K562 (cell line): Measurements from ENCODE around the gene TMED8. TPM values are rescaled to one million over a fixed set of nuclear protein-coding genes. Genes with fewer than 3 reads are reported as not detected.

Source experiments
- ATAC-seq: fragments of 200-7000 bp; cut with Tn5 transposase; 3 replicates; pipeline ENCODE4 v1.9.1; 2020; ENCODE audit warnings: moderate library complexity
- BruUV-seq: library from RNA; stranded (reverse); fragments of 400-500 nt; replicated peaks from 2 replicates; lab custom pipeline; 2021; lab: Mats Ljungman, UMichigan
- CTCF ChIA-PET: fragments of 300-600 bp; formaldehyde crosslinking; extraction: SDS; loops from one replicate; lab custom pipeline; 2021; ENCODE audit warnings: low intra/inter-chr PET ratio; lab: Yijun Ruan, JAX
- POLR2A ChIA-PET: fragments of 300-600, 350-650 bp; sonication (Branson Sonifier 250); formaldehyde crosslinking; extraction: SDS; loops from one replicate; lab custom pipeline; 2021; ENCODE audit warnings: antibody characterized with exemption, inconsistent platforms; lab: Yijun Ruan, JAX
- DNase-seq, 4 experiments: peaks; one replicate each; pipeline versions ENCODE4 v3.0.0 to v3.0.0-alpha.2; 2011 to 2018; ENCODE audit warnings: low spot score in 3 of 4, mixed read lengths in 3 of 4; ENCODE audit errors: extremely low read depth in 1 of 4
- FAIRE-seq: peaks from 2 replicates; lab custom pipeline; 2011; peaks lifted over from hg19 to GRCh38; lab: Jason Lieb, UNC
- H2AFZ ChIP-seq: 2 replicates; pipeline ENCODE4 v1.6.0; 2011; ENCODE audit warnings: low read depth, low read length, control low read depth, inconsistent platforms
- H3K27ac ChIP-seq: fragments of 200-600 bp; 3 replicates; pipeline ENCODE4 v1.8.0; 2011; ENCODE audit warnings: low read depth, mild to moderate bottlenecking, control low read depth, inconsistent platforms, low read length, moderate library complexity, mixed read lengths; ENCODE audit errors: extremely low read depth
- H3K27me3 ChIP-seq, 2 experiments: fragments of 300-600 bp in 1 of 2; 2 replicates in 1 of 2; 3 replicates in 1 of 2; pipeline versions ENCODE4 v1.6.0 to v1.8.0; 2011; ENCODE audit warnings: inconsistent platforms in 2 of 2, low read length in 2 of 2, mild to moderate bottlenecking in 1 of 2, mixed read lengths in 1 of 2, moderate library complexity in 1 of 2; ENCODE audit not compliant: control insufficient read depth in 2 of 2, insufficient read depth in 2 of 2
- H3K36me3 ChIP-seq: fragments of 300-600 bp; 3 replicates; pipeline ENCODE4 v1.8.0; 2011; ENCODE audit warnings: mild to moderate bottlenecking, low read length, inconsistent platforms; ENCODE audit not compliant: control insufficient read depth, insufficient read depth
- H3K4me1 ChIP-seq, 2 experiments: fragments of 200-600 bp in 1 of 2; replicated peaks in 1 of 2; 2 replicates in 1 of 2; 3 replicates in 1 of 2; pipeline versions ENCODE4 v1.5.1 to v1.8.0; 2011; ENCODE audit warnings: inconsistent platforms in 2 of 2, low read length in 2 of 2, mild to moderate bottlenecking in 1 of 2, mixed read lengths in 1 of 2, moderate library complexity in 1 of 2; ENCODE audit not compliant: control insufficient read depth in 2 of 2, insufficient read depth in 2 of 2
- H3K4me2 ChIP-seq: 2 replicates; pipeline ENCODE4 v1.6.1; 2011; ENCODE audit warnings: low read length, control low read depth, inconsistent platforms, mixed read lengths; ENCODE audit not compliant: insufficient read depth
- H3K4me3 ChIP-seq: fragments of 200-600 bp; sonication (generic), shearing (Covaris generic); 2 replicates; pipeline ENCODE4 v1.5.1; 2016; ENCODE audit warnings: control low read depth, inconsistent platforms
- H3K79me2 ChIP-seq: fragments of 200-600 bp; 3 replicates; pipeline ENCODE4 v1.8.0; 2011; ENCODE audit warnings: low read length, inconsistent platforms; ENCODE audit not compliant: control insufficient read depth, insufficient read depth
- H3K9ac ChIP-seq, 2 experiments: 2 replicates each; pipeline versions ENCODE4 v1.6.0 to v1.6.1; 2011; ENCODE audit warnings: low read depth in 2 of 2, low read length in 2 of 2, control low read depth in 1 of 2, inconsistent platforms in 1 of 2, mild to moderate bottlenecking in 1 of 2, mixed read lengths in 1 of 2; ENCODE audit not compliant: insufficient read depth in 1 of 2
- H3K9me1 ChIP-seq: one replicate; pipeline ENCODE4 v1.6.0; 2011; ENCODE audit warnings: inconsistent platforms, mild to moderate bottlenecking, low read length, moderate library complexity; ENCODE audit not compliant: control insufficient read depth, insufficient read depth
- H3K9me3 ChIP-seq: replicated peaks from 2 replicates; pipeline ENCODE4 v1.5.1; 2011; ENCODE audit warnings: low read depth, low read length, inconsistent platforms; ENCODE audit not compliant: control insufficient read depth, insufficient read depth
- H4K20me1 ChIP-seq: replicated peaks from 2 replicates; pipeline ENCODE4 v1.6.1; 2011; ENCODE audit warnings: low read length, inconsistent platforms, mixed read lengths; ENCODE audit not compliant: control insufficient read depth, insufficient read depth
- COPS2 ChIP-seq: fragments of 450-650 bp; conservative IDR thresholded peaks from 2 replicates; pipeline ENCODE4 v1.6.1; 2016; ENCODE audit warnings: mild to moderate bottlenecking, moderate library complexity
- FOSL1 ChIP-seq: fragments of 200-800 bp; sonication (Bioruptor generic); conservative IDR thresholded peaks from 2 replicates; pipeline ENCODE4 v1.6.1; 2016; ENCODE audit warnings: missing genetic modification characterization, missing compliant biosample characterization
- FOXM1 ChIP-seq, 2 experiments: fragments of 450-650 bp in 1 of 2; sonication (generic) in 1 of 2; formaldehyde crosslinking in 1 of 2; IDR thresholded peaks; 2 replicates each; pipeline versions ENCODE4 v1.6.1 to v1.9.0; 2017 to 2022; ENCODE audit warnings: low read depth in 2 of 2, mild to moderate bottlenecking in 2 of 2, missing genetic modification reagents in 1 of 2, moderate library complexity in 1 of 2
- GTF2E2 ChIP-seq: fragments of 200-800 bp; sonication (Bioruptor generic); IDR thresholded peaks from 2 replicates; pipeline ENCODE4 v1.6.1; 2016; ENCODE audit warnings: missing genetic modification characterization, missing compliant biosample characterization
- RBFOX2 ChIP-seq: fragments of 200-400 bp; formaldehyde crosslinking; IDR thresholded peaks from 2 replicates; pipeline ENCODE4 v1.6.1; 2017; ENCODE audit warnings: low read depth, mild to moderate bottlenecking, low read length, moderate library complexity
- SMC3 ChIP-seq: conservative IDR thresholded peaks from 2 replicates; pipeline ENCODE4 v1.6.1; 2011; ENCODE audit warnings: low read depth, low read length, improper control_type of control experiment; ENCODE audit not compliant: insufficient read depth
- STAT5B ChIP-seq: fragments of 250-450 bp; sonication (Bioruptor Pico); IDR thresholded peaks from 2 replicates; pipeline ENCODE4 v1.8.0; 2021; ENCODE audit warnings: mild to moderate bottlenecking, inconsistent platforms
- ZNF212 ChIP-seq: fragments of 450-650 bp; formaldehyde crosslinking; IDR thresholded peaks from 2 replicates; pipeline ENCODE4 v1.4.0; 2020; ENCODE audit warnings: mild to moderate bottlenecking
- WGBS: fragments of 100-300 bp; shearing (Covaris generic); methylation state at CpG from one replicate; pipeline ENCODE4 v1.1.6; 2016; ENCODE audit warnings: low coverage, mixed read lengths; ENCODE audit not compliant: insufficient coverage; ENCODE audit errors: missing lambda C conversion rate; 5-methylcytosine and 5-hydroxymethylcytosine counted together
- in situ Hi-C: fragments of 300-500 bp; cut with MboI; formaldehyde crosslinking; loops from 4 replicates; pipeline ENCODE4 v1.15.0; 2018; ENCODE audit warnings: inconsistent platforms, mixed read lengths
- intact Hi-C: fragments of 100-400 bp; cut with micrococcal nuclease; formaldehyde crosslinking; loops from 2 replicates; pipeline ENCODE4 v1.14.2; 2022
- polyA plus RNA-seq, 8 experiments: library from polyadenylated mRNA; depleted of rRNA in 4 of 8; stranded (reverse) in 5 of 8; unstranded in 3 of 8; fragments of >200 nt; fragmentation: Nextera tagmentation in 2 of 8; fragmentation: Illumina TruSeq in 1 of 8; extraction: Ambion mirVana in 2 of 8; extraction: Trizol in 1 of 8; gene quantifications; 2 replicates each; pipeline versions ENCODE4 v1.2.1 to v1.2.3, GENCODE V29; 2011 to 2014; ENCODE audit warnings: inconsistent platforms in 1 of 8, missing spikeins in 1 of 8
- total RNA-seq, 7 experiments: library from RNA; depleted of rRNA in 6 of 7; stranded (reverse); fragments of >200 nt in 6 of 7; fragmentation: Illumina TruSeq in 2 of 7; extraction: Trizol in 2 of 7; gene quantifications; 2 replicates each; pipeline versions ENCODE4 v1.2.1 to v1.2.3, GENCODE V29; 2011 to 2021; ENCODE audit warnings: low replicate concordance in 1 of 7
- TF ChIP-seq, protein P1 (sequence below): fragments of 450-650 bp; formaldehyde crosslinking; IDR thresholded peaks from 2 replicates; pipeline ENCODE4 v1.4.0; 2020; ENCODE audit warnings: mild to moderate bottlenecking, mixed read lengths
- TF ChIP-seq, protein P2 (sequence below): fragments of 450-650 bp; IDR thresholded peaks from 2 replicates; pipeline ENCODE4 v1.6.1; 2018; ENCODE audit not compliant: partially characterized antibody

Gene TMED8
- total and polyA plus RNA-seq, 9 of the 15 experiments (the other 6 are each of a cell fraction or from before 2014, with no cell fraction given), result 3.3 to 17.4 (median 12.0) TPM

DNA sequence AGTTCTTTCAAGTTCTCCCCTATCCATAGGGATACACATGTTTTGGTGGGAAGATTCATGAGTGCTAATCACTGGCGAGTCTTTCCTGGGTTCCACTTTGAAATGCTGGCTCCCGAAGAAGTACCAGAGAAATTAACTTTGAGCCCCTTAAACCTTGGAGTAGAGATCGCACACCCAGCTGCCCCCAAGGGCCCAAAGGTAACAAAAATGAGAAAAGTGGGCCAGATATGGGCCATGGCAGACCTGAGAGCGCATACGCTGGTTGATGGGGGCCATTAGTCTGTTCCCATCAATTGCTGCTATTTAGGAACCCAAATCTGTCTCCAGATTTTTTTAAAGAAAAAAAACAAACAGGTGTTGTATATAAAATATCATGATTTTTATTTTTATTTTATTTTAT, 53.9 kb downstream of the TMED8 start (continued):
- TF ChIP-seq COPS2 (no peak), ZNF212 (CRISPR knock-in tag) (no peak), RBFOX2 (no peak), FOSL1 (no peak)
- TF ChIP-seq, all 486 proteins: peak for 0

DNA sequence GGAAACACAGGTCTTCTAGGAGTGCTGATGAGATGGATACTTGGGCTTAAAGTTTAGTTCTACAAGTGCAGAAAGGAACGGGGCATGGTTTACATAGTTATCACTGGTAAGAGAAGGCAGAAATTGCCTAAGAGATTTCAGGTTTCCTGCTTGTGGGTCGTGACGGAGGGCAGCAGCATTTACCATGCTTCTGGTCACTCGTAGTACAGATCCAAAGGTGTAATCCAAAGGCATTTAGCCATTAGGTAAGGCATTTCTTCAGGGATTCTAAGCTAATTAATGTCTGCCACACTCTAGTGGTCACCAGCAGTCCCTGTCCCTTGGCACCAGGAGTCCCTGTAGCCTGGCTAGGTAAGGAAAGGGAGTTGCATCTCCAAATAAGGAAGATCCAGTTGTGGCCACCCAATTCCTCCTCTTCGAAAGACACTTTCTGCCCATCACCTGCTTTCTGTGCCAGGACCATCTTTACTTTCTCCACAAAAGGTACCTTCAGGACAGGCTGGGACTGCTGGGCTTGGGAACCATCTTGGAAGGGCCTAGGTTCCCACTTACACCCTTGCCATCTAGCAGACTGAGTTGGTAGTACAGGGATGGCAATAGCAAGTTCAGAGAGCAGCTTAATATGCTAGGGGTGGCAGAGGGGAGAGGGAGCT, 54.5 kb downstream of the TMED8 start:
- H3K9me1 ChIP-seq, result no peaks in the 10 kb centered on the region
- no peaks in the 10 kb centered on the region for H3K36me3 ChIP-seq
- no peaks in the 10 kb centered on the region for H4K20me1 ChIP-seq
- peak overlapping the region; percentile 98 for H3K4me3 ChIP-seq
- DNase-seq (no peak), FAIRE-seq (peak; percentile 26), ATAC-seq (no peak)
- POLR2A ChIA-PET, result no interaction called here
- H2AFZ ChIP-seq, result peak overlapping the region; percentile 99
- peak overlapping the region; percentile 95; the same call in 2 of the 3 replicates for H3K27ac ChIP-seq
- peak overlapping the region; percentile 75 for H3K4me2 ChIP-seq
- CTCF ChIA-PET, result no interaction called here
- in situ Hi-C loops, result no loop called here
- no peaks in the 10 kb centered on the region for H3K9me3 ChIP-seq
- H3K27me3 ChIP-seq, result no peaks in the 10 kb centered on the region
- peaks cover 10 to 11% of the 10 kb centered on the region in 2 experiments; a peak in 4 of 5 replicates for H3K4me1 ChIP-seq
- peak overlapping the region; percentile 60 to 92; a peak in 3 of 4 replicates for H3K9ac ChIP-seq
- no TSS peak for BruUV-seq
- H3K79me2 ChIP-seq, result peaks cover 20% of the 10 kb centered on the region; the same call in 2 of the 3 replicates
- WGBS, result 42% methylated on average over 4 of the region's 5 CpGs
- intact Hi-C loops, result loop anchor here (5.0 to 10.0 kb wide), 4 partner anchors 55 to 282 kb away; partner anchors contain the start of genes SAMD15 and TMED8
- no peak for TF ChIP-seq GTF2E2 (tag)
- TF ChIP-seq STAT5B (CRISPR knock-in tag), result no peak
- TF ChIP-seq FOXM1 (IDR thresholded peaks at IDR 0.05; ENCODE audit: low read depth), result no peak
- TF ChIP-seq FOXM1 (CRISPR knock-in tag; IDR thresholded peaks at IDR 0.05; ENCODE audit: low read depth), result no peak
- TF ChIP-seq, protein P1, sequence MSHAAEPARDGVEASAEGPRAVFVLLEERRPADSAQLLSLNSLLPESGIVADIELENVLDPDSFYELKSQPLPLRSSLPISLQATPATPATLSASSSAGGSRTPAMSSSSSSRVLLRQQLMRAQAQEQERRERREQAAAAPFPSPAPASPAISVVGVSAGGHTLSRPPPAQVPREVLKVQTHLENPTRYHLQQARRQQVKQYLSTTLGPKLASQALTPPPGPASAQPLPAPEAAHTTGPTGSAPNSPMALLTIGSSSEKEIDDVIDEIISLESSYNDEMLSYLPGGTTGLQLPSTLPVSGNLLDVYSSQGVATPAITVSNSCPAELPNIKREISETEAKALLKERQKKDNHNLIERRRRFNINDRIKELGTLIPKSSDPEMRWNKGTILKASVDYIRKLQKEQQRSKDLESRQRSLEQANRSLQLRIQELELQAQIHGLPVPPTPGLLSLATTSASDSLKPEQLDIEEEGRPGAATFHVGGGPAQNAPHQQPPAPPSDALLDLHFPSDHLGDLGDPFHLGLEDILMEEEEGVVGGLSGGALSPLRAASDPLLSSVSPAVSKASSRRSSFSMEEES, result no peak
- TF ChIP-seq, protein P2, sequence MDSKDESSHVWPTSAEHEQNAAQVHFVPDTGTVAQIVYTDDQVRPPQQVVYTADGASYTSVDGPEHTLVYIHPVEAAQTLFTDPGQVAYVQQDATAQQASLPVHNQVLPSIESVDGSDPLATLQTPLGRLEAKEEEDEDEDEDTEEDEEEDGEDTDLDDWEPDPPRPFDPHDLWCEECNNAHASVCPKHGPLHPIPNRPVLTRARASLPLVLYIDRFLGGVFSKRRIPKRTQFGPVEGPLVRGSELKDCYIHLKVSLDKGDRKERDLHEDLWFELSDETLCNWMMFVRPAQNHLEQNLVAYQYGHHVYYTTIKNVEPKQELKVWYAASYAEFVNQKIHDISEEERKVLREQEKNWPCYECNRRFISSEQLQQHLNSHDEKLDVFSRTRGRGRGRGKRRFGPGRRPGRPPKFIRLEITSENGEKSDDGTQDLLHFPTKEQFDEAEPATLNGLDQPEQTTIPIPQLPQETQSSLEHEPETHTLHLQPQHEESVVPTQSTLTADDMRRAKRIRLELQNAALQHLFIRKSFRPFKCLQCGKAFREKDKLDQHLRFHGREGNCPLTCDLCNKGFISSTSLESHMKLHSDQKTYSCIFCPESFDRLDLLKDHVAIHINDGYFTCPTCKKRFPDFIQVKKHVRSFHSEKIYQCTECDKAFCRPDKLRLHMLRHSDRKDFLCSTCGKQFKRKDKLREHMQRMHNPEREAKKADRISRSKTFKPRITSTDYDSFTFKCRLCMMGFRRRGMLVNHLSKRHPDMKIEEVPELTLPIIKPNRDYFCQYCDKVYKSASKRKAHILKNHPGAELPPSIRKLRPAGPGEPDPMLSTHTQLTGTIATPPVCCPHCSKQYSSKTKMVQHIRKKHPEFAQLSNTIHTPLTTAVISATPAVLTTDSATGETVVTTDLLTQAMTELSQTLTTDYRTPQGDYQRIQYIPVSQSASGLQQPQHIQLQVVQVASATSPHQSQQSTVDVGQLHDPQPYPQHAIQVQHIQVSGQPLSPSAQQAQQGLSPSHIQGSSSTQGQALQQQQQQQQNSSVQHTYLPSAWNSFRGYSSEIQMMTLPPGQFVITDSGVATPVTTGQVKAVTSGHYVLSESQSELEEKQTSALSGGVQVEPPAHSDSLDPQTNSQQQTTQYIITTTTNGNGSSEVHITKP, result no peak
- TF ChIP-seq SMC3, result no peak
